ENCODE results near the gene PINK1. TPM values are rescaled to one million over a fixed set of nuclear protein-coding genes. Genes with fewer than 3 reads are reported as not detected.
"Not testable (repeated sequence)": the region's sequence is repeated elsewhere in the genome, so short reads cannot be mapped to it uniquely, and the experiment has no call there.

Gene PINK1
- total and polyA plus RNA-seq, 2 donors, result 16.6 to 51.7 TPM

DNA sequence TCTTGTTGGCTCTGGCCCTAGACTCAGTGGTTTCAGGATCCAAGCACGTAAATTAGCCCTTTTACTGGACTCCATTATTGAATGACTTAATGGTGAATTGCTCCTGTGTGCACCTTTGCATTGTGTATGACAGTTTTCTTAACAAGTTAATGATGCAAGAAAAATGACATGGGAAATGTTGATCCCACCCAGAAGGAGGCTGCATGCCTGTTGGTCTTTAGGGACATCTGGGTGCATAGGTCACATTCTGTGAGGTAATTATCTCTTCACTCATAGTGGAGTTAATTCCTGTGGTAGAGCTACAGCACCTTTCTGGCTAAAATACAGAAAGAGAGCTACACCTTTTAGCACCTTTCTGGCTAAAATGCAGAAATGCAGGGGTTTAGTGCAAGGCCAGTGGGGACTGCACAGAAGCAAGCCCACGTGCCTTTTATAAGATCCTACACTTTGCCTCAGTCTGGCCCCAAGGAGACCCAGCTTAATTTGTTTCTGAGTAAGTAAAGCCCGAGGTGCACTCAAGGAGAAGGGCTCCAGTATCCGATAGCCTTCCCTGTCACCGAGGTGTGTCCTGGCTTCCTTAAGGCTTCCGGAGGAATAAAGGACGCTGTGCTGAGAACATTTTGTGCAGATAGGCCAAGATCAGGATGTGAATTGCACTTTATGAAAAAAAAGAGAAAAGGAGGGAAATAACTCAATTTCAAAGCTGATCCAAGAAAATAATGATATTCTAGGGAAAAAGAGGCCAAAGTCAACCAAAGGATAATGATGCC is 26.3 kb upstream of the PINK1 start:
- not testable (repeated sequence) for H3K4me1 ChIP-seq (ENCODE audit: control insufficient read depth in 2 of 2, insufficient read depth in 2 of 2, low read length in 2 of 2); H3K36me3 ChIP-seq (ENCODE audit: control insufficient read depth in 2 of 2, insufficient read depth in 2 of 2, low read length in 1 of 2); H3K4me3 ChIP-seq (ENCODE audit: low read length in 2 of 2); H3K27me3 ChIP-seq (ENCODE audit: control insufficient read depth in 2 of 2, insufficient read depth in 1 of 2, low read length in 1 of 2); H3K27ac ChIP-seq (ENCODE audit: low read depth in 1 of 2, low read length in 1 of 2); H3K9me3 ChIP-seq (ENCODE audit: control insufficient read depth in 2 of 2, insufficient read depth in 1 of 2, low read length in 1 of 2); DNase-seq (ENCODE audit: low read depth in 6 of 9, low spot score in 9 of 9)
- WGBS, result 92% methylated on average over 6 of the region's 7 CpGs

DNA sequence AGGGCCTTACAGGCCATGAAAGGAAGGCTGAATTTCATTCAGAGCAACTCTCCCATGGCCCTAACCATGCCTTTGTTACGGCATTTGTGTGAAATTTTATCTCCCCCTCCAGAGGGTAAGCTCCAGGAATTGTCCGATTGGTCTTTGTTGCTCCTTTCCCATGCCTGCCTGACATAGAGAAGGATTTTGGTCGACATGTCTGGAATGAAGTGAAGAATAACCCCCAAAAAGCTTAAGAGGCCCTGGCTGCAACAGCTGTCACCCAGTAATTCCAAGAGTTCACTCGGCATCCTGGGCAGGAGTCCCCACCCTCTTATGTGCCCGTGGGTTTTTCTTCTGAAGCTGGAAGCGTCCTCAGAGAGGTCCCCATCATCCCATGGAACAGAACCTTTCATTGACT is 23.7 kb upstream of the PINK1 start:
- no peaks in the 10 kb centered on the region for H3K36me3 ChIP-seq (ENCODE audit: control insufficient read depth in 2 of 2, insufficient read depth in 2 of 2, low read length in 1 of 2)
- 94% methylated on average over 6 of the region's 6 CpGs for WGBS
- H3K27ac ChIP-seq (ENCODE audit: low read depth in 1 of 2, low read length in 1 of 2), result no peak overlapping the region

DNA sequence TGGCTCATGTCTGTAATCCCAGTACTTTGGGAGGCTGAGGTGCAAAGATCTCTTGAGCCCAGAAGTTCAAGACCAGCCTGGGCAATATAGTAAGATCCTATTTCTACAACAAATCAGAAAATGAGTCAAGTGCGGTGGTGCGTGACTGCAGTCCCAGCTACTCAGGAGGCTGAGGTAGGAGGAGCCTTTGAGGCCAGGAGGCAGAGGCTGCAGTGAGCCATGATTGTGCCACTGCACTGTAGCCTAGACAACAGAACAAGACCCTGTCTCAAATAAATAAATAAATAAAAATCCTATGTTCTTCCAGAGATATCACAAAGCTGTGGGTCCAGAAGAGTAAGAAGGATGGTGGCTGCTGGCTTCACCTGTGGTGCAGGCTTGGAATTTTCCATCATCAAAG is 22.3 kb upstream of the PINK1 start:
- Histone ChIP-seq H3K27me3 (ENCODE audit: control insufficient read depth in 2 of 2, insufficient read depth in 1 of 2, low read length in 1 of 2) (no peaks in the 10 kb centered on the region), H3K36me3 (ENCODE audit: control insufficient read depth in 2 of 2, insufficient read depth in 2 of 2, low read length in 1 of 2) (no peaks in the 10 kb centered on the region), H3K4me1 (ENCODE audit: control insufficient read depth in 2 of 2, insufficient read depth in 2 of 2, low read length in 2 of 2) (no peaks in the 10 kb centered on the region), H3K27ac (ENCODE audit: low read depth in 1 of 2, low read length in 1 of 2) (no peak overlapping the region), H3K4me3 (ENCODE audit: low read length in 2 of 2) (no peak overlapping the region), H3K9me3 (ENCODE audit: control insufficient read depth in 2 of 2, insufficient read depth in 1 of 2, low read length in 1 of 2) (no peaks in the 10 kb centered on the region)
- no peak for DNase-seq (ENCODE audit: low read depth in 6 of 9, low spot score in 9 of 9)
- 97% methylated on average over 2 of the region's 2 CpGs for WGBS

More for the DNA sequence above, 23.7 kb upstream of the PINK1 start:
- Histone ChIP-seq H3K4me3 (ENCODE audit: low read length in 2 of 2) (no peak overlapping the region), H3K27me3 (ENCODE audit: control insufficient read depth in 2 of 2, insufficient read depth in 1 of 2, low read length in 1 of 2) (no peaks in the 10 kb centered on the region), H3K9me3 (ENCODE audit: control insufficient read depth in 2 of 2, insufficient read depth in 1 of 2, low read length in 1 of 2) (no peaks in the 10 kb centered on the region), H3K4me1 (ENCODE audit: control insufficient read depth in 2 of 2, insufficient read depth in 2 of 2, low read length in 2 of 2) (no peaks in the 10 kb centered on the region)
- no peak for DNase-seq (ENCODE audit: low read depth in 6 of 9, low spot score in 9 of 9)

DNA sequence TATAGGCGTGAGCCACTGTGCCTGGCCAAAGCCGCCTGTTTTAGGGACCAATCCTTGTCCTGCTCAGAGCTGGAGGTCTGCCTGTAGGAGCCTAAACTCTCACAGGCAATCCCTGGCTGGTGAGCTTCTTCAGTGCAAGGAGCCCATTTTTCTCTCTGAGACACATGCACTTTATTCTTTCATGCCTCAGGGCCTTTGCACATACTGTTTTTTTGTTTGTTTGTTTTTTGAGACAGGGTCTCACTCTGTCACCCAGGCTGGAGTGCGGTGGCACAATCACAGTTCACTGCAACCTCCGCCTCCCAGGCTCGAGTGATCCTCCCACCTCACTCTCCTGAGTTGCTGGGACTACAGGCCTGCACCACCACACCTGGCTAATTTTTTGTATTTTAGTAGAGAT is 21.6 kb upstream of the PINK1 start:
- DNase-seq (ENCODE audit: low read depth in 6 of 9, low spot score in 9 of 9), result no peak
- over 99% methylated on average over 5 of the region's 5 CpGs for WGBS
- Histone ChIP-seq H3K27ac (ENCODE audit: low read depth in 1 of 2, low read length in 1 of 2) (no peak overlapping the region), H3K36me3 (ENCODE audit: control insufficient read depth in 2 of 2, insufficient read depth in 2 of 2, low read length in 1 of 2) (no peaks in the 10 kb centered on the region), H3K4me1 (ENCODE audit: control insufficient read depth in 2 of 2, insufficient read depth in 2 of 2, low read length in 2 of 2) (no peaks in the 10 kb centered on the region), H3K4me3 (ENCODE audit: low read length in 2 of 2) (no peak overlapping the region), H3K9me3 (ENCODE audit: control insufficient read depth in 2 of 2, insufficient read depth in 1 of 2, low read length in 1 of 2) (no peaks in the 10 kb centered on the region), H3K27me3 (ENCODE audit: control insufficient read depth in 2 of 2, insufficient read depth in 1 of 2, low read length in 1 of 2) (no peaks in the 10 kb centered on the region)

DNA sequence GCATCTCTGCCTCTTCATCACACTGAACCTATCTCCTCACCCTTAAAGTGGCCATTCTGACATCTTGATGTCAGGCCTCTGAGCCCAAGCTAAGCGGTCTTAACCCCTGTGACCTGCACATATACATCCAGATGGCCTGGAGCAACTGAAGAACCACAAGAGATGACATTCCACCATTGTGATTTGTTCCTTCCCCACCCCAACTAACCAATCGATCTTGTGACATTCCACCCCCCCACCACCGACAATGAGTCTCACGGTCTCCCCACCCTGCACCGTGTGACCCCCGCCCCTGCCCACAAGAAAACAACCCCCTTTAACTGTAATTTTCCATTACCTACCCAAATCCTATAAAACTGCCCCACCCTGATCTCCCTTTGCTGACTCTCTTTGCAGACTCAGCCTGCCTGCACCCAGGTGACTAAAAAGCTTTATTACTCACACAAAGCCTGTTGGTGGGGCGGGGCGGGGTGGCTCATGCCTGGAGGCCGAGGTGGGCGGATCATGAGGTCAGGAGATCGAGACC is 21.0 kb upstream of the PINK1 start:
- no peak for DNase-seq (ENCODE audit: low read depth in 6 of 9, low spot score in 9 of 9)
- no peaks in the 10 kb centered on the region for H3K27me3 ChIP-seq (ENCODE audit: control insufficient read depth in 2 of 2, insufficient read depth in 1 of 2, low read length in 1 of 2)
- H3K9me3 ChIP-seq (ENCODE audit: control insufficient read depth in 2 of 2, insufficient read depth in 1 of 2, low read length in 1 of 2), result no peaks in the 10 kb centered on the region
- WGBS, result 95% methylated on average over 11 of the region's 11 CpGs
- H3K36me3 ChIP-seq (ENCODE audit: control insufficient read depth in 2 of 2, insufficient read depth in 2 of 2, low read length in 1 of 2), result no peaks in the 10 kb centered on the region
- H3K27ac ChIP-seq (ENCODE audit: low read depth in 1 of 2, low read length in 1 of 2), result no peak overlapping the region
- no peaks in the 10 kb centered on the region for H3K4me1 ChIP-seq (ENCODE audit: control insufficient read depth in 2 of 2, insufficient read depth in 2 of 2, low read length in 2 of 2)
- no peak overlapping the region for H3K4me3 ChIP-seq (ENCODE audit: low read length in 2 of 2)

- Histone ChIP-seq H3K9me3 (ENCODE audit: control insufficient read depth in 2 of 2, insufficient read depth in 1 of 2, low read length in 1 of 2) (no peaks in the 10 kb centered on the region), H3K27me3 (ENCODE audit: control insufficient read depth in 2 of 2, insufficient read depth in 1 of 2, low read length in 1 of 2) (peaks cover 0 to 4% of the 10 kb centered on the region in 2 donors), H3K4me1 (ENCODE audit: control insufficient read depth in 2 of 2, insufficient read depth in 2 of 2, low read length in 2 of 2) (no peaks in the 10 kb centered on the region), H3K27ac (ENCODE audit: low read depth in 1 of 2, low read length in 1 of 2) (no peak overlapping the region), H3K36me3 (ENCODE audit: control insufficient read depth in 2 of 2, insufficient read depth in 2 of 2, low read length in 1 of 2) (no peaks in the 10 kb centered on the region), H3K4me3 (ENCODE audit: low read length in 2 of 2) (no peak overlapping the region)
- WGBS, result 92% methylated on average over 3 of the region's 3 CpGs
- no peak for DNase-seq (ENCODE audit: low read depth in 6 of 9, low spot score in 9 of 9)
Observed at GRCh38 chr1:20614131-20614579, 19.1 kb upstream of the PINK1 start.

GRCh38 chr1:20615946-20616846 is 17.1 kb upstream of the PINK1 start:
- H3K4me3 ChIP-seq (ENCODE audit: low read length in 2 of 2), result no peak overlapping the region

DNA sequence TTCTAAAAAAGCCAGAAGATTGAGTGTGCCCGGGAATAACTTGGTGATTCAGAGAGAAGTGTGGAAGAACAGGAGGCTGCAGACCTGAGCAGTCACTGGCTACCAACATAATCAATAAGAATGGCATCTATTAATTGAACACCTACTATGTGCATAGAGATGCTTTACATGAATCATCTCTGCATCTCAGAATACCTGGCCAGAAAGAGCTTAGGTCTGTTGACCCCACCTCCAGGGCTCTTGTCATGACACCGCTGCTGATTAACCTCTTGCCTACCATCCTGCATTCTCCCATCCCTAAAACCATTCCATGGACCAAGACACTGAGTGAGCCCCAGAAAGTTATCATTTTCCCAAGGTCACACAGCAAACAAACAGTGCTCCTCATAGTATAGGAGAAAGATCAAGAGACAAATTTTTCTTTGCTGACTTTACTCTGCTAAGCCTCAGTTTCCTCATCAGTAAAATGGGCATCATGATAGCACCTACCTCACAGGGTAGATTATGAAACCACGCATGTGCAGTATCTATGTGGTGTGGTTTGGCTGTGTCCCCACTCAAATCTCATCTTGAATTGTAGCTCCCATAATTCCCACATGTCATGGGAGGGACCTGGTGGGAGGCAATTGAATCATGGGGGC is 16.3 kb upstream of the PINK1 start:
- no peak overlapping the region for H3K4me3 ChIP-seq (ENCODE audit: low read length in 2 of 2)
- WGBS, result 86% methylated on average over 3 of the region's 3 CpGs
- no peaks in the 10 kb centered on the region for H3K36me3 ChIP-seq (ENCODE audit: control insufficient read depth in 2 of 2, insufficient read depth in 2 of 2, low read length in 1 of 2)
- no peaks in the 10 kb centered on the region for H3K9me3 ChIP-seq (ENCODE audit: control insufficient read depth in 2 of 2, insufficient read depth in 1 of 2, low read length in 1 of 2)
- no peaks in the 10 kb centered on the region for H3K4me1 ChIP-seq (ENCODE audit: control insufficient read depth in 2 of 2, insufficient read depth in 2 of 2, low read length in 2 of 2)
- H3K27me3 ChIP-seq (ENCODE audit: control insufficient read depth in 2 of 2, insufficient read depth in 1 of 2, low read length in 1 of 2), result peaks cover 0 to 4% of the 10 kb centered on the region in 2 donors
- H3K27ac ChIP-seq (ENCODE audit: low read depth in 1 of 2, low read length in 1 of 2), result no peak overlapping the region
- no peak for DNase-seq (ENCODE audit: low read depth in 6 of 9, low spot score in 9 of 9)

More at GRCh38 chr1:20615946-20616846, 17.1 kb upstream of the PINK1 start:
- Histone ChIP-seq H3K36me3 (ENCODE audit: control insufficient read depth in 2 of 2, insufficient read depth in 2 of 2, low read length in 1 of 2) (no peaks in the 10 kb centered on the region), H3K27me3 (ENCODE audit: control insufficient read depth in 2 of 2, insufficient read depth in 1 of 2, low read length in 1 of 2) (peaks cover 0 to 4% of the 10 kb centered on the region in 2 donors), H3K9me3 (ENCODE audit: control insufficient read depth in 2 of 2, insufficient read depth in 1 of 2, low read length in 1 of 2) (no peaks in the 10 kb centered on the region), H3K4me1 (ENCODE audit: control insufficient read depth in 2 of 2, insufficient read depth in 2 of 2, low read length in 2 of 2) (no peaks in the 10 kb centered on the region), H3K27ac (ENCODE audit: low read depth in 1 of 2, low read length in 1 of 2) (no peak overlapping the region)
- no peak for DNase-seq (ENCODE audit: low read depth in 6 of 9, low spot score in 9 of 9)
- WGBS, result 83% methylated on average over 20 of the region's 20 CpGs
